Retinal pigment epithelial cell (primary cell): ENCODE data around the gene RND1.

ENCODE experiments used
- DNase-seq: peaks from one replicate; pipeline ENCODE4 v3.0.0-alpha.2; 2010; ENCODE audit warnings: low read depth
- H3K4me3 ChIP-seq: 2 replicates; pipeline ENCODE4 v1.5.1; 2011; ENCODE audit warnings: mild to moderate bottlenecking, low read length, control low read depth, moderate library complexity
- TF ChIP-seq, protein P1 (sequence below): conservative IDR thresholded peaks from 2 replicates; pipeline ENCODE4 v1.5.1; 2011; ENCODE audit warnings: low read depth, low read length, control low read depth, inconsistent platforms

The RND1 gene

DNA sequence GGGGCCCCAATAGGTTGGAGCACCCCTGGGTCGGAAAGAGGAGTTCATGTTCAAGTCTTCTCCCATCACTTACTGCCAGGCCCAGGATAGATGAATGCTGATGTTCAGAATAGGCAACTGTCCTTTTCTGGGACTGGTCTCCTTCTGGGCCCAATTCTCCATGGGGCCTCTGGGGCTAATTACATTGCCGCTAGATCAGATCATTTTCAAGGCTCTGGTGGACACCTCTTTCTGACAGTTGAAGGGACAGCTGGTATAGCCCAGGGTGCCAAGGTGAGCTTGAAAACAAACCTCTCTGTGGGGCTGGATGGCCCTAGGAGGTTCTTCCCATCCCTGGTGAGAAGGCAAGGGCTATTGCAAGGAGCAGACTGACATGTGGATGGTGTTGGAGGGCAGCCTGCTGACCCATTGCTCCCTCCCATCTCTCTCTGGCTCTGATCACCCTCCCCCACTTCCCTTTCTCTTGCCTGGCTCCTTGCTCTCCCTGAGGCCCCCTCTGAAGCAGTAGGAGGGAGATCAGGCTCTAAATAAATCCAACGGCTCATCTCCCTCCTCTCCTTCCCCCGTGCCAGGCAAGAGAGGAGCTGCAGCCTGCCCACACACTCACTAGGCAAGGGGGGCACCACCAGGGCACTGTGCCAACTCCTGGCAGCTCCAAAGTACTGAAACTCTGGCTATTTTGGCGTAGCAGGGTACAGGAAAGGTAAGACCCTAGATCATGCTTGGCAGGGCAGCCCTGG, 45.5 kb downstream of the RND1 start:
- no peak overlapping the region for H3K4me3 ChIP-seq
- DNase-seq = no peak
- TF ChIP-seq, protein P1, sequence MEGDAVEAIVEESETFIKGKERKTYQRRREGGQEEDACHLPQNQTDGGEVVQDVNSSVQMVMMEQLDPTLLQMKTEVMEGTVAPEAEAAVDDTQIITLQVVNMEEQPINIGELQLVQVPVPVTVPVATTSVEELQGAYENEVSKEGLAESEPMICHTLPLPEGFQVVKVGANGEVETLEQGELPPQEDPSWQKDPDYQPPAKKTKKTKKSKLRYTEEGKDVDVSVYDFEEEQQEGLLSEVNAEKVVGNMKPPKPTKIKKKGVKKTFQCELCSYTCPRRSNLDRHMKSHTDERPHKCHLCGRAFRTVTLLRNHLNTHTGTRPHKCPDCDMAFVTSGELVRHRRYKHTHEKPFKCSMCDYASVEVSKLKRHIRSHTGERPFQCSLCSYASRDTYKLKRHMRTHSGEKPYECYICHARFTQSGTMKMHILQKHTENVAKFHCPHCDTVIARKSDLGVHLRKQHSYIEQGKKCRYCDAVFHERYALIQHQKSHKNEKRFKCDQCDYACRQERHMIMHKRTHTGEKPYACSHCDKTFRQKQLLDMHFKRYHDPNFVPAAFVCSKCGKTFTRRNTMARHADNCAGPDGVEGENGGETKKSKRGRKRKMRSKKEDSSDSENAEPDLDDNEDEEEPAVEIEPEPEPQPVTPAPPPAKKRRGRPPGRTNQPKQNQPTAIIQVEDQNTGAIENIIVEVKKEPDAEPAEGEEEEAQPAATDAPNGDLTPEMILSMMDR = no peak

DNA sequence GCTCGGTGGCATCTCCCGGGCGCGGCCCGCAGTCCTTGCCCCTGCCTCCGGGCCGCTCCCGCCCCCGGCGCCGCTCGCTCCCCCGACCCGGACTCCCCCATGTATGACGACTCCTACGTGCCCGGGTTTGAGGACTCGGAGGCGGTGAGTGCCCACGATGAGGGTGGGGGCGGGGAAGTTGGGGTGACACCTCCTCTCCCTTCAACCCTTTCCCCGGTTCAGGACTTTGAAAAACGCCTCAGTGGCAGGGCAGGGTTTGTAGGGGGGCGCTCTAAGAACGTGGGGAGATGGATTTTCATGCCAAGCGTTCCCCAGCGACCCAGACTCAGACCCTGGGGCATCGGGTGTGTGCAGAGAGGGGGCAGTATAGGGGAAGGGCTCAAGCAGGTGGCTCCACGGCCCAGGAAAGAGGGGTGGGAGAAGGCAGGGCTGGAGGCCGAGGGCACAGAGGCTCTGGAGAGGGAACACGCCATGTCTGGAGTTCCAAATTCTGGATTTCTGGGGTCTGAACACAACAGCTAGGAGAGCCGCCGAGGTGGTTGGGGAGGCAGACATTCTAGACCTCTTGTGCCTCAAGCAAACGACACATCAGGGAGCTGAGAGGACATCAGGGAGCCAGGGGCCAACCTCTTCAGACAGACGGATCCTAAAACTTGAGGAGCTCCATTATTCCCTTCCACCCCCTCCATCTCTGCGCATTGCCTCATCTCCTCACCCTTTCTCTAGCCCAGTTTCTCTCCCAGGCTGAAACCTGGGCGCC, 46.7 kb downstream of the RND1 start:
- TF ChIP-seq, protein P1 = peak; percentile 45
- no peak for DNase-seq
- peak overlapping the region; percentile 72 for H3K4me3 ChIP-seq

DNA sequence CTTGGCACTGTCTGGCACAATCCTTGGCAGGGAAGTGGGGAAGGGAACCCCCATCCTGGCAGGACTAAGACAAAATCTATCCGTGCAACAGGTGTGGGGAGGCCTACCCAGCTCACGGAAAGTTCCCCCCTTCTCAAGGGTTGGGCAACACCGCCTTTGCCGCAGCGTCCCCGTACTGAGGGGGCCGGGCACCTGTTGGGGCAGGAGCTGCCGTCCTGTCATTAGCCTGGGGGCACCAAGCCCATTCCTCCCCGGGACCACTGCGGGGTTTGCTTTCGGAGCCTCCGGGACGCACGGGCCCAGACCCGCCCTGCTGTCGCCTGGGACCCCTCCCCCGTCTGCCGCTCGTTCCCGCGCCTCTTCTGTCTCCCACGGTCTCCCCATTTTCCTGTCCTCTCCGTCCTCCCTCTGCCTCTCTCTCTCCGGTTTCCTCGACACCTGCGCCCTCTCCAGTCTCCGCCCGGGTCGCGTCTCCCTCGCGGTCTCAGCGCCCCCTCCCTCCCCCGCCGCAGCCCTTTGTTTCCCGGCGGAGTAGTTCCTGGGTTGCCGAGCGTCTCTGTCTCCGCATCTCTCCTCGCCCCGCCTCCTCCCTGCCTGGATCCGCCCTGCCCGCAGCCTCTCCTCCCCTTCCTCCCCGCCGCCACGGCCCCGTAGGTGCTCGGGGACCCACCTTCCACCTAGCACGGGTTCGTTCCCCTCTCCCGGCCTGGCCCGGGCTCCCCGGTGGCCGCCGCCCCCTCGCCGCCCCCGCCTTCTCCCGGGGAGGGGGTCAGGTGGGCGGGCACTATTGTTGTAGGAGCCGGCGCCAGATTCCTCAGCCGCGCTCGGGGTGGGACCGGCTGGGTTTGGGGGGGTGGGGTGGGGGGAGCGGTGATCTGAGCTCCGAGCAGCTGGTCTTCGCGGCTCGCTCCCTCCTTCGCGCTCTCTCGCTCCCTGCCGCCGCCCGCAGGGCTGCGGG, 47.5 kb downstream of the RND1 start, which contains the start of gene CACNB3:
Gene CACNB3 (plus strand): TSS at position 624 of the 958 bp plus-strand sequence. CDS start 434 bp downstream, outside the sequence.
- TF ChIP-seq, protein P1 = no peak
- H3K4me3 ChIP-seq = peak within 1 kb of the TSS; percentile 72
- no peak for DNase-seq

DNA sequence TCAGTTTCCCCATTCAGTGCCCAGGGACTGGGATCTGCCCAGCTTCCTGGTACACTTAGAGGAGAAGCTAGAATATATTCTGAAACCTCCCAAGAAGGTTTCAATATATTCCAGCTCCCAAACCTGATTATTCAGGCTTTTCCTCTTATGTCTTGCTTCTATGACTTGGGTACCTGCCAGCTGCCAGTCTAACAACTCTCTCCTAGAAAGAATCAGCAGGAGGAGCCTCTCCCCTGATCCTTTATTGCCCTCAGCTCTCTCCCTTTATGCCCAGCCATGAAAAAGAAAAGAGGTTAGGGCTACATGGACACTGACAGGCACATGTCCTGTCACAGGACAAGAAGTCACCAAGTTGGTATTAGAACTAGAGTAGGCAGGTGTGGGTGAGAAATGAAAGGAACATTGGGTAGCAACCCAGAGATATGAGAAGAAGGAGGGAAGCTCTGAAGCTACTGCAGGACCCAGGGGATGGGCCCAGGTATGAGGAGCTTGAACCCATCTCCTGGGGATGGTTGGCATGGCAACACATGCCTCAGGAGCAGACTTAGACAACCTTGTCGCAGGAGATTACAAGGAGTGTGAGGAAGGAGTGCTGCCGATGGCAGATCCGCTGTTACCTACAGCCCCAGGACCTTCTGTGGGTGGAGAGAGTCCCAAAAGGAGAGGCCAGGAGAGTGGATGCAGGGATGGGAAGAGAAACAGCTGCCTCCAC, 49.4 kb downstream of the RND1 start:
- DNase-seq = no peak
- peak overlapping the region; percentile 65 for H3K4me3 ChIP-seq
- TF ChIP-seq, protein P1 = no peak

DNA sequence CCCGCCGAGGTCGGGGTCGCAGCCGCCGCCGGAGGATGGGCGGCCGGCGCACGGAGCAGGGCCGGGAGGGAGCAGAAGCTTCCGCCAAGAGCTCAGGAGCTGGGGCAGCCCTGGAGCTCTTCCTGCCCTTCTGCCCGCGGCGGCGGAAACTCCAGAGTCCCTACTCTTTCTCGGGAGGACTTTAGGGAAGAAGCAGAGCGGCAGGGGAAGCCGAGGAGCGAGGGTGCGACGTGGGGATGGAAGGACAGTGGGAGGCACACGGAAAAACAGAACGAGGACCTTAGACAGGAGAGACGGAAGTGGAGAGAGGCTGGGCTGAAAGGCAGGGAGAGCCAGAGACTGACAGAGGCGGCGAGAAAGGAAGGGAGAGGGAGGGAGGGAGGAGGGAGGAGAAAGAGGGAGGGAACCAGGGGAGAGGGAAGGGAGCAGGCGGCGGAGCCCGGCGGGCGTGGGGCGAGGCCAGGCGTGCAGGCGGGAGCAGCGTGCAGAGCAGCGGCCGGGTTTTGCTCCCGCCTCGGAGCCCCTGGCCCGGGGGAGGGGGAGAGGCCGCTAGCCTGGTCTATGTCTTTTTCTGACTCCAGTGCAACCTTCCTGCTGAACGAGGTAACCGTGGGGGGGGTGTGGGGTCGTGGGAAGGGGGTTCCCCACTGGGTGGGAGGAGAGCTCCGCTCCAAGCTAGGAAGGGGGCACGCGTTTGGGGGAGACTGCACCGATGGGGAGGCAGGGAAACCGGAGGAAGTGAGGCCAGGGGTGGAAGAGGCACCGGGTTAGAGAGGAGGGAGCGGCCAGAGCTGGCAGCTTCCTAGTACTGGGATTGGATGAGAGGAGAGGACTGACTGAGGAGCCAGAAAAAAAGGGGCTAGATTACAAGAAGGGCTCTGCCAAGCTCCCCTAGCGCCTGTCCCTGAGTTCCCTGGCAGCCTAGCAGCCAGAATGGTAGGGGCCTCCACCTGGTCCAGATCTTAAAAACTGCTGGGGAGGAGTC, 50.3 kb downstream of the RND1 start:
- peak overlapping the region; percentile 65 for H3K4me3 ChIP-seq
- no peak for DNase-seq
- TF ChIP-seq, protein P1 = no peak
